Activated gamma-delta T cell treated with Interleukin-2 at 50 U/mL for 16 hours (primary cell): ENCODE results near the gene TDP1.
"Not testable (repeated sequence)": the region's sequence is repeated elsewhere in the genome, so short reads cannot be mapped to it uniquely, and the experiment has no call there.

Experiments
- DNase-seq: peaks from one replicate; pipeline ENCODE4 v3.0.0-alpha.2; 2020

TDP1 gene

GRCh38 chr14:90054803-90055202 is 99.1 kb downstream of the TDP1 start:
- DNase-seq = no peak

- no peak for DNase-seq
These were observed 101.1 kb downstream of the TDP1 start for GRCh38 chr14:90056826-90057225.

GRCh38 chr14:90058876-90059458 is 103.2 kb downstream of the TDP1 start:
- no peak for DNase-seq

- DNase-seq = no peak
These were observed 104.7 kb downstream of the TDP1 start for GRCh38 chr14:90060312-90060964.

GRCh38 chr14:90060965-90061684 is 105.4 kb downstream of the TDP1 start:
- DNase-seq = no peak

- DNase-seq = no peak
These were observed 106.0 kb downstream of the TDP1 start, which contains the start of gene KCNK13 for GRCh38 chr14:90061685-90062126. Gene KCNK13, plus strand, starts transcription at chr14:90061994. Its CDS starts 212 bp downstream, at chr14:90062206.

- no peak for DNase-seq
These were observed 106.5 kb downstream of the TDP1 start for GRCh38 chr14:90062127-90062794.

- no peak for DNase-seq
These were observed 107.3 kb downstream of the TDP1 start for GRCh38 chr14:90062822-90063539.

- no peak for DNase-seq
These were observed 116.6 kb downstream of the TDP1 start for GRCh38 chr14:90072350-90072749.

GRCh38 chr14:90079576-90079975 is 123.8 kb downstream of the TDP1 start:
- no peak for DNase-seq

- no peak for DNase-seq
These were observed 131.7 kb downstream of the TDP1 start for GRCh38 chr14:90087433-90087832.

GRCh38 chr14:90088176-90088575 is 132.4 kb downstream of the TDP1 start:
- DNase-seq = no peak

GRCh38 chr14:90089486-90089885 is 133.8 kb downstream of the TDP1 start:
- not testable (repeated sequence) for DNase-seq

- DNase-seq = no peak
These were observed 135.7 kb downstream of the TDP1 start for GRCh38 chr14:90091393-90091792.

GRCh38 chr14:90093942-90094595 is 138.3 kb downstream of the TDP1 start:
- DNase-seq = no peak
